ENCODE measurements around the gene OAS2.
"Not testable (repeated sequence)": the region's sequence is repeated elsewhere in the genome, so short reads cannot be mapped to it uniquely, and the experiment has no call there.

The OAS2 gene

GRCh38 chr12:112950701-112951100 is 27.6 kb upstream of the OAS2 start:
- no peak for DNase-seq

GRCh38 chr12:112957125-112957524 is 21.2 kb upstream of the OAS2 start:
- DNase-seq: not testable (repeated sequence)

DNA sequence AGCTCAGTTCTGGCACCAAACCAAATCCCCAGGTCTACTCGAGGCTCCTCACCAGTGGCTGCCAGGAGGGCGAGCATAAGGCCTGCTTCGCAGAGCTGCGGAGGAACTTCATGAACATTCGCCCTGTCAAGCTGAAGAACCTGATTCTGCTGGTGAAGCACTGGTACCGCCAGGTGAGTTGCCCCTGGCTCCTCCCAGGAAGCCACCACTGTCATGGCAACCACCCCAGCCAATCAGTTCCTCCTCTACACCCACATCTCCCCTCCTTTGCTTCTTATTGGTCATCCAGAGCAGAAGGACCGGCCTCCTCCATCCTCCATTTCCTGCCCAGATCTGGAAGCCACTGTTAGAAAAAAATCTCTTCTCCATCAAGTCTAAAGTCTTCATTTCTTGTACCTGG is 17.2 kb upstream of the OAS2 start:
- DNase-seq: no peak

- DNase-seq: no peak
Measured at GRCh38 chr12:112961536-112961935, 16.8 kb upstream of the OAS2 start.

DNA sequence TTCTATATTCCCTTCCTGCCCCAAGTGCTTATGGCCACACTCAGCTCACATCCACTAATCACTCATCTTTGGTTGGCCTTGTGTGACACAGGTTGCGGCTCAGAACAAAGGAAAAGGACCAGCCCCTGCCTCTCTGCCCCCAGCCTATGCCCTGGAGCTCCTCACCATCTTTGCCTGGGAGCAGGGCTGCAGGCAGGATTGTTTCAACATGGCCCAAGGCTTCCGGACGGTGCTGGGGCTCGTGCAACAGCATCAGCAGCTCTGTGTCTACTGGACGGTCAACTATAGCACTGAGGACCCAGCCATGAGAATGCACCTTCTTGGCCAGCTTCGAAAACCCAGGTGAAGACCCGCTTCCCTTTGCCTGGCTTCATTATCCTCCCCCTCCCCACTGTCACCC is 15.8 kb upstream of the OAS2 start:
- DNase-seq: no peak

- DNase-seq: no peak
Measured at GRCh38 chr12:112963227-112963861, 15.0 kb upstream of the OAS2 start.

DNA sequence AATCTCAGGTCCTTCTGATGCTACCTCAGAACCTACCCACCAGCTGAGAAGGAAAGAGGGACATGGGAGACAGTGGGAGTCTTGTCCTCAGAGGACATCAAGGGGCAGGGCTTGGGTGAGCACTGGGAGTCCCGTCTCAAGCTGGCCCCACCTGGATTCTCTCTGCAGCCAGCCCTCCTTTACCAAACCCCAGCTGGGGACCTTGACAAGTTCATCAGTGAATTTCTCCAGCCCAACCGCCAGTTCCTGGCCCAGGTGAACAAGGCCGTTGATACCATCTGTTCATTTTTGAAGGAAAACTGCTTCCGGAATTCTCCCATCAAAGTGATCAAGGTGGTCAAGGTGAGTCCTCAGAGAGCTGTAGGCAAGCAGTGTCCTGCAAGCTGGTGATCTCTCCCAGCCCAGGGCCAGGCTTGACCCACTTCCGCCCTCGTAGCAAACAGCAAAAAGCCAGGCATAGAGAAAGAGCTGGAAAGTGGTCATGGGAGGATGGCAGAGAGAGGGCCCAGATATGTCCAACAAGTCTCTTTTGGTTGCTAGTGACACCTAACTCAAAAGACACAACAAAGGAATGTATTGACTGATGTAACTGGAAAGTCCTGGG is 14.2 kb upstream of the OAS2 start:
- DNase-seq: no peak

GRCh38 chr12:112964915-112965314 is 13.4 kb upstream of the OAS2 start:
- no peak for DNase-seq

DNA sequence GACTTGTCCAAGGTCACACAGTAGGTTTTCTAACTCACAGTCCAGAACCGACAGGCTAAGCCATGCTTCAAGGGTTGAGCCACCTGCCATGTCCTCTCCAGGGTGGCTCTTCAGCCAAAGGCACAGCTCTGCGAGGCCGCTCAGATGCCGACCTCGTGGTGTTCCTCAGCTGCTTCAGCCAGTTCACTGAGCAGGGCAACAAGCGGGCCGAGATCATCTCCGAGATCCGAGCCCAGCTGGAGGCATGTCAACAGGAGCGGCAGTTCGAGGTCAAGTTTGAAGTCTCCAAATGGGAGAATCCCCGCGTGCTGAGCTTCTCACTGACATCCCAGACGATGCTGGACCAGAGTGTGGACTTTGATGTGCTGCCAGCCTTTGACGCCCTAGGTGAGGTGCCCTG is 12.7 kb upstream of the OAS2 start:
- DNase-seq: no peak

- no peak for DNase-seq
Measured at GRCh38 chr12:112967306-112967705, 11.0 kb upstream of the OAS2 start.

- no peak for DNase-seq
Measured at GRCh38 chr12:112967858-112968257, 10.5 kb upstream of the OAS2 start.

DNA sequence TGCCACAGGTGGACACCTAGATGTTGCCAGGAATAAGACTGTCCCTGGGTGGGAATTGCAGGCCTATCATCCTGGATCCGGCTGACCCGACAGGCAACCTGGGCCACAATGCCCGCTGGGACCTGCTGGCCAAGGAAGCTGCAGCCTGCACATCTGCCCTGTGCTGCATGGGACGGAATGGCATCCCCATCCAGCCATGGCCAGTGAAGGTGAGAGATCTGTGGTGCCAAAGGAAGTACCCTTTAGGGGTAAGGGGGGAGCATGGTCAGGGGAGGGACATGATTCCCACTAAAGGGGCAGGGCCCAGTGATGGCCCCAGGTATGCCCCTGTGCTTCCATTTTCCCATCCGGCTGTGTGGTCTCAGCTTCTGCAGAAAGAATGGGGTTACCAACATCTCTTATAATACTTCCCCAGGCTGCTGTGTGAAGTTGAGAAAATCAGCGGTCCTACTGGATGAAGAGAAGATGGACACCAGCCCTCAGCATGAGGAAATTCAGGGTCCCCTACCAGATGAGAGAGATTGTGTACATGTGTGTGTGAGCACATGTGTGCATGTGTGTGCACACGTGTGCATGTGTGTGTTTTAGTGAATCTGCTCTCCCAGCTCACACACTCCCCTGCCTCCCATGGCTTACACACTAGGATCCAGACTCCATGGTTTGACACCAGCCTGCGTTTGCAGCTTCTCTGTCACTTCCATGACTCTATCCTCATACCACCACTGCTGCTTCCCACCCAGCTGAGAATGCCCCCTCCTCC is 8.6 kb upstream of the OAS2 start:
- no peak for DNase-seq

GRCh38 chr12:112970391-112970790 is 7.9 kb upstream of the OAS2 start:
- no peak for DNase-seq

DNA sequence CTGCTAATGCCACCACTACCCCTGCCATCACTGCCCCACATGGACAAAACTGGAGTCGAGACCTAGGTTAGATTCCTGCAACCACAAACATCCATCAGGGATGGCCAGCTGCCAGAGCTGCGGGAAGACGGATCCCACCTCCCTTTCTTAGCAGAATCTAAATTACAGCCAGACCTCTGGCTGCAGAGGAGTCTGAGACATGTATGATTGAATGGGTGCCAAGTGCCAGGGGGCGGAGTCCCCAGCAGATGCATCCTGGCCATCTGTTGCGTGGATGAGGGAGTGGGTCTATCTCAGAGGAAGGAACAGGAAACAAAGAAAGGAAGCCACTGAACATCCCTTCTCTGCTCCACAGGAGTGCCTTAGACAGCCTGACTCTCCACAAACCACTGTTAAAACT is 7.1 kb upstream of the OAS2 start:
- no peak for DNase-seq

- no peak for DNase-seq
Measured at GRCh38 chr12:112973011-112973735, 5.1 kb upstream of the OAS2 start.

DNA sequence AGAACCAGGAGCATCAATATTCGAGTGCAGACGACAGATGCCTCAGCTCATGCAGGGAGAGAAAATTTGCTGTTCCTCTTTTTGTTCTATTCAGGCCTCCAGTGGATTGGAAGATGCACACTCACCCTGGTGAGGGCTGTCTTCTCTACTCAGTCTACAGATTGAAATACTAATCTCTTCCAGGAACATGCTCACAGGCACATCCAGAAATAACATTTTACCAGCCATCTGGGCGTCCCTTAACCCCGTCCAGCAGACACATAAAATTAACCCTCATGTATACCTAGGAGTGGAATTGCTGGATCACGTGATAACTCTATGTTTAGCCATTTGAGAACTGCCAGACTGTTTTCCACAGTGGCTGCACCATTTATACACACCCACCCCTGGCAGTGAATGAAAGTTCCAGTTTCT is 4.5 kb upstream of the OAS2 start:
- DNase-seq: no peak

- no peak for DNase-seq
Measured at GRCh38 chr12:112974904-112975303, 3.4 kb upstream of the OAS2 start.

DNA sequence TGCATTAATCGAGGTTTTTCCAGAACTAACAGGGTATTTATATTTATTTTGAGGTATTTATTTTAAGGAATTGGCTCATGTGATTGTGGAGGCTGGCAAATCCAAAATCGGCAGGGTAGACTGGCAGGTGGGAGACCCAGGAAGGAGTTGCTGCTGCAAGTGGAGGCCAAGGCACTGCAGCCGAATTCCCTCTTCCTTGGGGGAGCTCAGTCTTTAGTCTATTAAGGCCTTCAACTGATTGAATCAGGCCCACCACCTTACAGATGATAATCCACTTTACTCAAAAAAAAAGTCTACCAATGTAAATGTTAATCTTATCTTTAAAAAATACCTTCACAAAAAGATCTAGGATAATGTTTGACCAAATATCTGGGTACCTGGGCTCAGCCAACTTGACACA is 1.2 kb upstream of the OAS2 start:
- DNase-seq: no peak

DNA sequence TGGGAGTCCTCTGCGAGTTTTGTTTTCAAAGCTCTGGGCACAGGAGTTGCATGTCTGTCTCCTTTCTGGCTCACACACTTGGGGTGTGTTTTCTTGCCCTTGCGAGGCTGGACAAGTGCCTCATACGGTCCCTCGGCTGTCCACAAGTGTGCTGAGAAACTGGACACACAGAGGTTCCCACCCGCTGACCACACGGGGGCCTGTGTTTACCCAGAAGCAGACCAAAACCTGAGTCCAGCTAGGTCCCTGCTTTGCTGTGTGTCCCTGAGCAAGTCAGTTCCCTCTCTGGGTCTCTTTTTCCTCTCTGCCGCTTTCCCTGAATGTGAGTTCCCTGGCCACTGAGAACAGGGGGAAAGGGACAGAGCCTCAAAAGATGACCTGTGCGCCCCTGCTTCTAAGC is 678 bp upstream of the OAS2 start:
- DNase-seq: no peak

GRCh38 chr12:112979041-112979680 is 842 bp downstream of the OAS2 start:
- DNase-seq: peak; percentile 58 to 59

DNA sequence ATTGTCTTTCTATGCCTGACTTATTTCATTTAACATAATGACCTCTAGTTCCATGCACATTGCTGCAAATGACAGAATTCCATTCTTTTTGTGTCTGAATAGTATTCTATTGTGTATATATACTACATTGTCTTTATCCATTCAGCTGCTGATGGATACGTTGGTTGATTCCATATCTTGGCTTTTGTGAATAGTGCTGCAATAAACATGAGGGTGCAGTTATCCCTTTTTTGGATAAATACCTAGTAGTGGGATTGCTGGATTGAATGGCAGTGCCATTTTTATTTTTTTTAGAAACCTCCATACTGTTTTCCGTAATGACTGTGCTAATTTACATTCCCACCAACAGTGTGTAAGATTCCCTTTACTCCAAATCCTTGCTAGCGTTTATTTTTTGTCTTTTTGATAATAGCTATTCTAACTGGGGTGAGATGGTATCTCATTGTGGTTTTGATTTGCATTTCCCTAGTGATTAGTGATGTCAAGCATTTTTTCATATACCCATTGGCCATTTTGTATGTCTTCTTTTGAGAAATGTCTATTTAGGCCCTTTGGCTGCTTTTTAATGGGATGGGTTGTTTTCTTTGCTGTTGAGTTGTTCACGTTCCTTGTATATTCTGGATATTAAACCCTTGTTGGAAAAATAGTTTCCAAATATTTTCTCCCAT is 2.3 kb downstream of the OAS2 start:
- DNase-seq: no peak

DNA sequence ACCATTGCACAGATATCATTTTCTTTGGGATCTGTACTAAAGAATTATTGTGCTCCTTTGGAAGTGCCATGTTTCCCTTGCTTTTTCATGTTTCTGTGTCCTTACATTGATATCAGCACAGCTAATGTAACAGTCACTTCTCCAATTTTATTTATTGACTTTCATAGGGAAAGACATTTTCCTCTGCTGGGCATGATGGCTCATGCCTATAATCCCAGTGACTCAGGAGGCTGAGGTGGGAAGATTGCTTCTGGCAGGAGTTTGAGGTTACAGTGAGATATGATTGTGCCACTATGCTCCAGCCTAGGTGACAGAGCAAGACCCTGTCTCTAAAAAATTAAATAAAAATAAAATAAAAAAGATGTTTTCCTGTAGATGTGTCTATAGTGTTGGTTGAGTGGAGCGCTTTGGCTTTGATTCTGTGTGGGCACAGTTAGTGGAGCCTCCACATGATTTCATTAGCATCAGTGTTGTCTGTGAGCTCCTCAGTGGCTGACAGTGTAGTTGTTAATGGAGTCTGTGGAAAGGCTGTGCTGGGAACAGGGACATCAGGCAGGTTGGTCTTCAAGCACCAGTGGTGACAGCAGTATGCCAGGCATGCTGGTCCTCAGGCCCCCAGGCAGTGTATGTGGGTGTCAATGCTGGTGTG is 7.4 kb downstream of the OAS2 start:
- DNase-seq: no peak
